Neural cell (in vitro differentiated cells): ENCODE results near the gene GOLGA6L10. TPM values are rescaled to one million over a fixed set of nuclear protein-coding genes. Genes with fewer than 3 reads are reported as not detected.
"Not testable (repeated sequence)": the region's sequence is repeated elsewhere in the genome, so short reads cannot be mapped to it uniquely, and the experiment has no call there.

ENCODE experiments used
- H2AFZ ChIP-seq: fragments of 200-600, 300-800 bp; sonication (generic), shearing (Covaris generic); 2 replicates; pipeline ENCODE4 v1.6.0; 2014; ENCODE audit warnings: low read depth, mild to moderate bottlenecking, antibody characterized with exemption, low read length, moderate library complexity
- H3F3A ChIP-seq: fragments of 200-600 bp; shearing (Covaris generic); 2 replicates; pipeline ENCODE4 v1.6.1; 2016; ENCODE audit warnings: mild to moderate bottlenecking, moderate library complexity, mixed read lengths, antibody characterized with exemption, low read length; ENCODE audit not compliant: insufficient read depth, poor library complexity, severe bottlenecking
- H3K27ac ChIP-seq: fragments of 200-600, 300-800 bp; sonication (generic), shearing (Covaris generic); 2 replicates; pipeline ENCODE4 v1.5.1; 2014; ENCODE audit warnings: mild to moderate bottlenecking, low read length, moderate library complexity
- H3K27me3 ChIP-seq: fragments of 300-800, 200-600 bp; sonication (generic), shearing (Covaris generic); 2 replicates; pipeline ENCODE4 v1.6.0; 2014; ENCODE audit warnings: mild to moderate bottlenecking, low read depth, low read length, moderate library complexity; ENCODE audit not compliant: insufficient read depth
- H3K36me3 ChIP-seq: fragments of 300-800, 200-600 bp; sonication (generic), shearing (Covaris generic); 2 replicates; pipeline ENCODE4 v1.5.1; 2014; ENCODE audit warnings: mild to moderate bottlenecking, antibody characterized with exemption, low read length, moderate library complexity; ENCODE audit not compliant: insufficient read depth
- H3K4me2 ChIP-seq: fragments of 300-800, 200-600 bp; sonication (generic), shearing (Covaris generic); 2 replicates; pipeline ENCODE4 v1.6.0; 2014; ENCODE audit warnings: mild to moderate bottlenecking, low read length
- H3K4me3 ChIP-seq: fragments of 300-800, 200-600 bp; sonication (generic), shearing (Covaris generic); 2 replicates; pipeline ENCODE4 v1.5.1; 2014; ENCODE audit warnings: mild to moderate bottlenecking, low read length, moderate library complexity
- H3K79me2 ChIP-seq: fragments of 200-600 bp; shearing (Covaris generic); replicated peaks from 2 replicates; pipeline ENCODE4 v1.6.0; 2014; ENCODE audit warnings: mild to moderate bottlenecking, low read length, moderate library complexity; ENCODE audit not compliant: insufficient read depth
- H3K9ac ChIP-seq: fragments of 300-800, 200-600 bp; sonication (generic), shearing (Covaris generic); 2 replicates; pipeline ENCODE4 v1.6.1; 2016; ENCODE audit warnings: mild to moderate bottlenecking, low read length, mixed read lengths
- H3K9me2 ChIP-seq: fragments of 200-600 bp; shearing (Covaris generic); 2 replicates; pipeline ENCODE4 v1.6.1; 2016; ENCODE audit warnings: mild to moderate bottlenecking, low read length, mixed read lengths; ENCODE audit not compliant: insufficient read depth
- H3K9me3 ChIP-seq: fragments of 200-600, 300-800 bp; sonication (generic), shearing (Covaris generic); 2 replicates; pipeline ENCODE4 v1.6.1; 2016; ENCODE audit warnings: mild to moderate bottlenecking, mixed run types, low read length, moderate library complexity, mixed read lengths
- H4K20me1 ChIP-seq: fragments of 200-600 bp; shearing (Covaris generic); 2 replicates; pipeline ENCODE4 v1.6.1; 2016; ENCODE audit warnings: mild to moderate bottlenecking, mixed run types; ENCODE audit not compliant: insufficient read depth
- EP300 ChIP-seq: fragments of 450-650 bp; conservative IDR thresholded peaks from 2 replicates; pipeline ENCODE4 v1.6.1; 2014; ENCODE audit warnings: antibody characterized with exemption, mild to moderate bottlenecking, moderate library complexity; ENCODE audit not compliant: poor library complexity, severe bottlenecking
- EZH2 ChIP-seq: fragments of 200-600, 300-800 bp; shearing (Covaris generic), sonication (generic); IDR thresholded peaks from 2 replicates; pipeline ENCODE4 v1.6.1; 2014; ENCODE audit warnings: antibody characterized with exemption, low read length, borderline replicate concordance, mild to moderate bottlenecking; ENCODE audit not compliant: insufficient read depth, poor library complexity, severe bottlenecking
- MXI1 ChIP-seq: fragments of 450-650 bp; conservative IDR thresholded peaks from 2 replicates; pipeline ENCODE4 v1.6.1; 2014; ENCODE audit warnings: antibody characterized with exemption, mild to moderate bottlenecking; ENCODE audit not compliant: poor library complexity, severe bottlenecking
- POLR2AphosphoS5 ChIP-seq: IDR thresholded peaks from 2 replicates; pipeline ENCODE4 v1.6.1; 2012
- RAD21 ChIP-seq: fragments of 450-650 bp; conservative IDR thresholded peaks from 2 replicates; pipeline ENCODE4 v1.6.1; 2014; ENCODE audit warnings: antibody characterized with exemption, mild to moderate bottlenecking, moderate library complexity
- REST ChIP-seq: IDR thresholded peaks from 2 replicates; pipeline ENCODE4 v1.6.1; 2012; ENCODE audit warnings: borderline replicate concordance
- SMC3 ChIP-seq: fragments of 450-650 bp; conservative IDR thresholded peaks from 2 replicates; pipeline ENCODE4 v1.6.1; 2014; ENCODE audit warnings: antibody characterized with exemption, mild to moderate bottlenecking, moderate library complexity; ENCODE audit not compliant: poor library complexity
- TAF1 ChIP-seq: IDR thresholded peaks from 2 replicates; pipeline ENCODE4 v1.6.1; 2012; ENCODE audit warnings: low read depth
- polyA plus RNA-seq: library from polyadenylated mRNA; depleted of rRNA; stranded (reverse); fragments of >200 nt; gene quantifications from 2 replicates; pipeline ENCODE4 v1.2.3, GENCODE V29; 2014
- TF ChIP-seq, protein P1 (sequence below): fragments of 450-650 bp; IDR thresholded peaks from 2 replicates; pipeline ENCODE4 v1.5.1; 2014; ENCODE audit warnings: antibody characterized with exemption, mild to moderate bottlenecking, moderate library complexity; ENCODE audit not compliant: poor library complexity, severe bottlenecking

Gene GOLGA6L10
- polyA plus RNA-seq, 1 donor from 2014 or later, result 7.4 TPM

DNA sequence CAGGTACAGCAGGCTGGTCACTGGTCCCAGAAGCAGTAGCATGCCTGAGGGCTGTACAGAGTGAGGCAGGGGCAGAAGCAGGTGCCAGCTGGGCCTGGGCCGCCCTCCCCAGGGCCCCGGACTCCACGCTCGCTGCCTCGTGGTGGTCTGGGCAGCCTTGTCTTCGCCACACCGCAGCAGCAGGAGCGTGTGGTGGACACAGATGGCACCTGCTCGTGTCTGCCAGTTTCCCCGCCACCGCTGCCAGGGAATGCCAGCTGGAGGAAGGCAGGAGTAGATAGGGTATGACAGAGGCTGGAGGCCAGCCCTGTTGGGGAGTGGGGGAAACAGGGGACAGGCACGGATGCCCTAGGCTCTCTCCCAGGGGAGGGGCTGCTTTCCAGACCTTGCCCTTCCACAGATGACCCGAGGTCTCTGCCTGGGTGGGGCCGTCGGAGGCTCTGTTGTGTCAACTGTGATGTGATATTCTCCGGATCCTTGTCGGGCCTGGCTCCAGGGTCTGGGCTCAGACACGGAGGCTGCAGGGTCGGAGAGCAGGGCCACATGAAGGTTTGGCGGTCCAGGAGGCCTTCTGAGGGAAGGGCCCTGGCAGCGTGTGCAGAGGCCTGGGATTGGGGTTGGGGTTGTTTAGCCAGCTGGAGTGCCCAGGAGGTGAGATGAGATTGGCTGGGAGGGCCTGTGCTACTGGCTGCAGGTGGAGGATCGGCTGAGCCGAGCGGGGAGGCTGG, 33.6 kb downstream of the GOLGA6L10 start:
- H3K79me2 ChIP-seq, result no peaks in the 10 kb centered on the region
- no peaks in the 10 kb centered on the region for H3K27me3 ChIP-seq
- no peak overlapping the region for H3K27ac ChIP-seq
- TF ChIP-seq POLR2AphosphoS5 (no peak), MXI1 (no peak), REST (no peak)
- no peak overlapping the region for H3K4me3 ChIP-seq
- H3F3A ChIP-seq, result no peaks in the 10 kb centered on the region
- no peak overlapping the region for H3K9ac ChIP-seq
- no peaks in the 10 kb centered on the region for H3K36me3 ChIP-seq
- no peaks in the 10 kb centered on the region for H3K9me3 ChIP-seq
- H3K4me2 ChIP-seq, result no peak overlapping the region
- no peaks in the 10 kb centered on the region for H4K20me1 ChIP-seq
- H2AFZ ChIP-seq, result no peak overlapping the region
- H3K9me2 ChIP-seq, result no peaks in the 10 kb centered on the region

DNA sequence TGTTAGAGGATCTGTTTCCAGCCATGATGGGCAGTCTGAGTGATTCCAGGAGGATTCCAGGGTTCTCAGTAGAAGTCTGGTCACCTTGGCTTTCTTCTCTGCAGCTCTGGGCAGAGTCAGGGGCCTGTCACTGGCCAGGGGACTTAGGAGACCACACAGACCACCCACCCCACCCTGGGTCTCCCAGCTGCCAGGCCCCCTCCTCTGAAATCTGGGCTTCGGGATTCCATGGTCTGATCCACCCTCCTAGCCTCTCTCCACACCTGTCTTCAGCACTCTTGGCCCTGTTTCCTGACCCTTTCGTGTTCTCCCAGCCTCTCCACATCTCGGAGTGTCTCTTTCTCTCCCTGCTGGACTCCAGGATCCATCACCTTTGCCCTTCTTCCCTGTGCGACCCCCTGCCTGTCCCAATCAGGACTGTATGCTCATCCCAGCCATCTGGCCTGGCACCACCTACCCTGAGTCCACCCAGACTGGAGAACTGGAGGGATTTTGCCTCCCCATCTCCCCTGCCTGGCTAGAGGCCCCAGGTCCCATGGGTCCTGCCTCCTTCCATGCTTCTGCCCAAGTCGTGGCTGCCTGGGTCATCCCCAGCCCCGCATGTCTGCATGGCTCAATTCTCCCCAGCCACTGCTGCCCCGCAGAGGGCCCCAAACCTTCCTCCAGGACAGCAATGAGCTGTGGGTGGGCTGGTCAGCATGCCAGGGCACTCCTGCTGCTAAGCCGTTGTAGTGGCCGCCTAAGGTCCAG, 34.3 kb downstream of the GOLGA6L10 start:
- Histone ChIP-seq H3K27me3 (no peaks in the 10 kb centered on the region), H3K4me2 (no peak overlapping the region), H3K4me3 (no peak overlapping the region), H2AFZ (no peak overlapping the region), H4K20me1 (no peaks in the 10 kb centered on the region), H3K9me2 (no peaks in the 10 kb centered on the region), H3K9me3 (no peaks in the 10 kb centered on the region), H3K79me2 (no peaks in the 10 kb centered on the region), H3K27ac (no peak overlapping the region), H3F3A (no peaks in the 10 kb centered on the region), H3K36me3 (no peaks in the 10 kb centered on the region), H3K9ac (no peak overlapping the region)
- TF ChIP-seq SMC3 (no peak), EZH2 (no peak), TAF1 (no peak), MXI1 (no peak), REST (no peak), POLR2AphosphoS5 (no peak), EP300 (no peak), RAD21 (no peak)
- TF ChIP-seq, protein P1, sequence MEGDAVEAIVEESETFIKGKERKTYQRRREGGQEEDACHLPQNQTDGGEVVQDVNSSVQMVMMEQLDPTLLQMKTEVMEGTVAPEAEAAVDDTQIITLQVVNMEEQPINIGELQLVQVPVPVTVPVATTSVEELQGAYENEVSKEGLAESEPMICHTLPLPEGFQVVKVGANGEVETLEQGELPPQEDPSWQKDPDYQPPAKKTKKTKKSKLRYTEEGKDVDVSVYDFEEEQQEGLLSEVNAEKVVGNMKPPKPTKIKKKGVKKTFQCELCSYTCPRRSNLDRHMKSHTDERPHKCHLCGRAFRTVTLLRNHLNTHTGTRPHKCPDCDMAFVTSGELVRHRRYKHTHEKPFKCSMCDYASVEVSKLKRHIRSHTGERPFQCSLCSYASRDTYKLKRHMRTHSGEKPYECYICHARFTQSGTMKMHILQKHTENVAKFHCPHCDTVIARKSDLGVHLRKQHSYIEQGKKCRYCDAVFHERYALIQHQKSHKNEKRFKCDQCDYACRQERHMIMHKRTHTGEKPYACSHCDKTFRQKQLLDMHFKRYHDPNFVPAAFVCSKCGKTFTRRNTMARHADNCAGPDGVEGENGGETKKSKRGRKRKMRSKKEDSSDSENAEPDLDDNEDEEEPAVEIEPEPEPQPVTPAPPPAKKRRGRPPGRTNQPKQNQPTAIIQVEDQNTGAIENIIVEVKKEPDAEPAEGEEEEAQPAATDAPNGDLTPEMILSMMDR, result no peak

DNA sequence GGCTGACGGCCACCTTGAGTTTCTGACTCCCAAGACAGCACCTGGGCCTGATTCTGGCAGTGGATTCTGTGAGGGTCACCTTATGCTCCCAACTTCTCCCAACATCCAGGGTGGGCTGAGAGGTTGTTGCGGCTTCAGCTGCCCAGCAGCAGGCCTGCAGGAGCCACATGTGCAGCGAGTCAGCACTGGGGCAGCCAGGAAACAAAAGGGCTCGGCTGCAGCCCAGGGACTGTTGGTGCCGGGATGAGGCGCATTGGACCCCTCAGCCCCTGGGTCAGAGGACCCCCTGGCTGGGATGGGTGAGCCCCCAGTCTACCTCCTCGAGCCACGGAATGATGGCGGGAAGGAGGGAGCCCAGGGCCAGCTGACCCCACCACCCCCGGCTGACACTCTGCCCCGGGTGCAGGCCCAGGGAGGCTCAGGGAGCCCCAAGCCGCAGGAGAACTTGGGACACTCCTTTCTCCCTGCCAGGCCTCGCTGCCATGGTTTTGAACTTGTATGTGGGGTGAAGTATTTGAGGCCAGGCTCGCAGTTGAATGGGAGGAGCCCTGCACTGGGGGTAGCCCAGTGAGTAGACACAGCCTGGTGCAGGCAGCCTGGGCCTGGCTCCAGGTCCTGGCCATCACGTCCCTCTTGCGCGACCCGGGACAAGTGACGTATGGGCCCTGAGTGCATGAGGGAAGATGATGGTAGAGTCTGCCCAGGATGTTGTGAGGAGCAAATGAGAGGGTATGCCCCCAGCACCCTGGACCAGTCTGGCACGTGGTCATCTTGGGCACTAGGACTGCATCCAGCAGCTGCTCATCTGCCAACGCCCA, 35.1 kb downstream of the GOLGA6L10 start:
- H3K27ac ChIP-seq, H3K9ac ChIP-seq, H3K79me2 ChIP-seq, H3K9me2 ChIP-seq, H2AFZ ChIP-seq, H3F3A ChIP-seq, H3K4me3 ChIP-seq, H3K27me3 ChIP-seq, H3K36me3 ChIP-seq, H4K20me1 ChIP-seq, H3K9me3 ChIP-seq, H3K4me2 ChIP-seq: not testable (repeated sequence)
